NT2/D1 (cell line): Measurements from ENCODE around the gene SLC39A11.

Experiments
- DNase-seq: peaks from one replicate; pipeline ENCODE4 v3.0.0-alpha.2; 2011; ENCODE audit warnings: low read depth, low spot score
- H3K27me3 ChIP-seq: 2 replicates; pipeline ENCODE4 v1.6.0; 2011; ENCODE audit warnings: mild to moderate bottlenecking; ENCODE audit not compliant: insufficient read length, insufficient read depth
- H3K36me3 ChIP-seq: 2 replicates; pipeline ENCODE4 v1.6.1; 2011; ENCODE audit warnings: mild to moderate bottlenecking, low read length, mixed read lengths; ENCODE audit not compliant: insufficient read depth, insufficient read length
- H3K4me1 ChIP-seq: 2 replicates; pipeline ENCODE4 v1.5.1; 2011; ENCODE audit not compliant: insufficient read depth, insufficient read length
- H3K4me3 ChIP-seq: 2 replicates; pipeline ENCODE4 v1.5.1; 2011; ENCODE audit warnings: low read depth; ENCODE audit not compliant: insufficient read length
- H3K9ac ChIP-seq: 2 replicates; pipeline ENCODE4 v1.6.0; 2011; ENCODE audit warnings: low read depth; ENCODE audit not compliant: insufficient read length
- H3K9me3 ChIP-seq: 2 replicates; pipeline ENCODE4 v1.5.1; 2011; ENCODE audit warnings: mild to moderate bottlenecking, low read length; ENCODE audit not compliant: insufficient read depth
- SUZ12 ChIP-seq: IDR thresholded peaks from 2 replicates; pipeline ENCODE4 v1.6.1; 2011; ENCODE audit not compliant: insufficient read length, insufficient read depth; ENCODE audit errors: extremely low read depth
- YY1 ChIP-seq: IDR thresholded peaks from 2 replicates; pipeline ENCODE4 v1.6.1; 2011; ENCODE audit not compliant: insufficient read length, insufficient read depth
- ZNF274 ChIP-seq: IDR thresholded peaks from 2 replicates; pipeline ENCODE4 v1.6.1; 2011; ENCODE audit warnings: mild to moderate bottlenecking, low read depth, low read length

SLC39A11 gene

GRCh38 chr17:72604518-72604917 is 488.0 kb downstream of the SLC39A11 start:
- TF ChIP-seq SUZ12 (no peak), YY1 (no peak), ZNF274 (no peak)
- no peak for DNase-seq
- no peaks in the 10 kb centered on the region for H3K27me3 ChIP-seq
- no peak overlapping the region for H3K4me3 ChIP-seq
- H3K36me3 ChIP-seq: no peaks in the 10 kb centered on the region
- no peak overlapping the region for H3K9ac ChIP-seq
- peaks cover 6% of the 10 kb centered on the region; the same call in 1 of the 2 replicates for H3K9me3 ChIP-seq
- peaks cover 5% of the 10 kb centered on the region for H3K4me1 ChIP-seq

GRCh38 chr17:72603420-72604242 is 488.9 kb downstream of the SLC39A11 start:
- no peak for DNase-seq
- Histone ChIP-seq H3K36me3 (no peaks in the 10 kb centered on the region), H3K4me1 (peaks cover 5% of the 10 kb centered on the region), H3K9ac (peak overlapping the region; percentile 39), H3K27me3 (no peaks in the 10 kb centered on the region), H3K4me3 (no peak overlapping the region), H3K9me3 (peaks cover 6% of the 10 kb centered on the region; the same call in 1 of the 2 replicates)
- TF ChIP-seq SUZ12 (no peak), ZNF274 (no peak), YY1 (no peak)

GRCh38 chr17:72602517-72603419 is 489.7 kb downstream of the SLC39A11 start:
- Histone ChIP-seq H3K4me3 (no peak overlapping the region), H3K9ac (peak overlapping the region; percentile 39), H3K27me3 (no peaks in the 10 kb centered on the region), H3K36me3 (no peaks in the 10 kb centered on the region), H3K9me3 (no peaks in the 10 kb centered on the region), H3K4me1 (peaks cover 5% of the 10 kb centered on the region)
- DNase-seq: peak; percentile 61
- TF ChIP-seq YY1 (no peak), ZNF274 (no peak), SUZ12 (no peak)

GRCh38 chr17:72600934-72601333 is 491.6 kb downstream of the SLC39A11 start:
- Histone ChIP-seq H3K9me3 (no peaks in the 10 kb centered on the region), H3K36me3 (no peaks in the 10 kb centered on the region), H3K4me1 (peaks cover 5% of the 10 kb centered on the region), H3K4me3 (no peak overlapping the region), H3K27me3 (no peaks in the 10 kb centered on the region), H3K9ac (no peak overlapping the region)
- no peak for DNase-seq
- TF ChIP-seq SUZ12: no peak
- no peak for TF ChIP-seq YY1
- no peak for TF ChIP-seq ZNF274

GRCh38 chr17:72599891-72600290 is 492.6 kb downstream of the SLC39A11 start:
- H3K36me3 ChIP-seq: no peaks in the 10 kb centered on the region
- no peak for DNase-seq
- H3K4me1 ChIP-seq: peaks cover 5% of the 10 kb centered on the region
- H3K9me3 ChIP-seq: no peaks in the 10 kb centered on the region
- TF ChIP-seq YY1 (no peak), ZNF274 (no peak), SUZ12 (no peak)
- no peaks in the 10 kb centered on the region for H3K27me3 ChIP-seq
- H3K4me3 ChIP-seq: no peak overlapping the region
- H3K9ac ChIP-seq: no peak overlapping the region

GRCh38 chr17:72598695-72599094 is 493.8 kb downstream of the SLC39A11 start:
- Histone ChIP-seq H3K4me3 (no peak overlapping the region), H3K36me3 (no peaks in the 10 kb centered on the region), H3K9ac (no peak overlapping the region), H3K9me3 (no peaks in the 10 kb centered on the region), H3K27me3 (no peaks in the 10 kb centered on the region), H3K4me1 (no peaks in the 10 kb centered on the region)
- DNase-seq: no peak
- TF ChIP-seq SUZ12: no peak
- no peak for TF ChIP-seq ZNF274
- no peak for TF ChIP-seq YY1

- no peak for DNase-seq
- Histone ChIP-seq H3K9ac (no peak overlapping the region), H3K9me3 (no peaks in the 10 kb centered on the region)
Observed at GRCh38 chr17:72597354-72598087, 495.0 kb downstream of the SLC39A11 start.

More at GRCh38 chr17:72597354-72598087, 495.0 kb downstream of the SLC39A11 start:
- H3K4me3 ChIP-seq: no peak overlapping the region
- peaks cover under 1% of the 10 kb centered on the region for H3K27me3 ChIP-seq
- no peaks in the 10 kb centered on the region for H3K36me3 ChIP-seq
- TF ChIP-seq ZNF274 (no peak), SUZ12 (no peak), YY1 (no peak)
- no peaks in the 10 kb centered on the region for H3K4me1 ChIP-seq
